Upper lobe of right lung (tissue), 1 donor: ENCODE data around the gene MYO1G. TPM values are rescaled to one million over a fixed set of nuclear protein-coding genes. Genes with fewer than 3 reads are reported as not detected.

Experiments
- ATAC-seq: fragments of 200-7000 bp; cut with Tn5 transposase; one replicate; pipeline ENCODE4 v1.9.1; 2020; ENCODE audit warnings: mild to moderate bottlenecking, moderate library complexity
- DNase-seq: peaks from one replicate; pipeline ENCODE4 v3.0.0-alpha.2; 2020
- H3K27ac ChIP-seq: fragments of 200-600 bp; one replicate; pipeline ENCODE4 v1.8.0; 2022
- H3K27me3 ChIP-seq: fragments of 200-600 bp; one replicate; pipeline ENCODE4 v1.8.0; 2022; ENCODE audit warnings: mild to moderate bottlenecking
- H3K36me3 ChIP-seq: fragments of 200-600 bp; one replicate; pipeline ENCODE4 v1.8.0; 2022
- H3K4me1 ChIP-seq: fragments of 200-600 bp; one replicate; pipeline ENCODE4 v1.8.0; 2022
- H3K4me3 ChIP-seq: fragments of 200-600 bp; one replicate; pipeline ENCODE4 v1.8.0; 2022; ENCODE audit warnings: mild to moderate bottlenecking
- H3K9me3 ChIP-seq: fragments of 200-600 bp; one replicate; pipeline ENCODE4 v1.8.0; 2022
- CTCF ChIP-seq: fragments of 200-600 bp; IDR thresholded peaks from one replicate; pipeline ENCODE4 v1.8.0; 2022; ENCODE audit warnings: antibody characterized with exemption
- intact Hi-C: fragments of 100-400 bp; cut with DNase I; formaldehyde crosslinking; loops from one replicate; pipeline ENCODE4 v1.11.0; 2022
- total RNA-seq: library from RNA; stranded (reverse); fragmentation: NEBNext Ultra II Directional; extraction: Animal tissue kit (Norgen Biotek cat#: 25700); gene quantifications from one replicate; pipeline ENCODE4 v1.2.1, GENCODE V29; 2021
- donor health status: DM: no; HTN: yes; CAD: no; lungs with severe emphysema.

Gene MYO1G
- total RNA-seq, 1 donor from 2014 or later = 21.0 TPM

- peak; percentile 62 for DNase-seq
- no peak for TF ChIP-seq CTCF
- Histone ChIP-seq H3K36me3 (no peaks in the 10 kb centered on the region), H3K9me3 (no peaks in the 10 kb centered on the region), H3K27ac (no peak overlapping the region), H3K4me1 (peaks cover 8% of the 10 kb centered on the region), H3K4me3 (no peak overlapping the region), H3K27me3 (no peaks in the 10 kb centered on the region)
- no peak for ATAC-seq
- intact Hi-C loops = no loop called here
These were observed 13.9 kb downstream of the MYO1G start for GRCh38 chr7:44964831-44965440.

GRCh38 chr7:44964384-44964830, 14.4 kb downstream of the MYO1G start:
- no peak overlapping the region for H3K27ac ChIP-seq
- peaks cover 8% of the 10 kb centered on the region for H3K4me1 ChIP-seq
- intact Hi-C loops = no loop called here
- no peak for DNase-seq
- no peaks in the 10 kb centered on the region for H3K9me3 ChIP-seq
- no peaks in the 10 kb centered on the region for H3K27me3 ChIP-seq
- no peaks in the 10 kb centered on the region for H3K36me3 ChIP-seq
- no peak for TF ChIP-seq CTCF
- no peak overlapping the region for H3K4me3 ChIP-seq
- no peak for ATAC-seq

- intact Hi-C loops = no loop called here
- DNase-seq = peak; percentile 61
- Histone ChIP-seq H3K36me3 (no peaks in the 10 kb centered on the region), H3K9me3 (no peaks in the 10 kb centered on the region), H3K4me1 (peaks cover 8% of the 10 kb centered on the region), H3K4me3 (no peak overlapping the region), H3K27ac (no peak overlapping the region), H3K27me3 (no peaks in the 10 kb centered on the region)
- no peak for TF ChIP-seq CTCF
- no peak for ATAC-seq
These were observed 15.2 kb downstream of the MYO1G start for GRCh38 chr7:44963364-44964290.

GRCh38 chr7:44962483-44963251, 16.1 kb downstream of the MYO1G start:
- no peak overlapping the region for H3K27ac ChIP-seq
- ATAC-seq (peak; percentile 34), DNase-seq (peak; percentile 70)
- H3K4me3 ChIP-seq = peak overlapping the region; percentile 36
- no peaks in the 10 kb centered on the region for H3K27me3 ChIP-seq
- no peaks in the 10 kb centered on the region for H3K36me3 ChIP-seq
- intact Hi-C loops = no loop called here
- no peaks in the 10 kb centered on the region for H3K9me3 ChIP-seq
- no peak for TF ChIP-seq CTCF
- H3K4me1 ChIP-seq = peaks cover 8% of the 10 kb centered on the region

GRCh38 chr7:44961844-44962482, 16.9 kb downstream of the MYO1G start:
- Histone ChIP-seq H3K4me3 (no peak overlapping the region), H3K27me3 (no peaks in the 10 kb centered on the region), H3K27ac (no peak overlapping the region), H3K4me1 (peaks cover 8% of the 10 kb centered on the region), H3K9me3 (no peaks in the 10 kb centered on the region), H3K36me3 (no peaks in the 10 kb centered on the region)
- DNase-seq (peak; percentile 52), ATAC-seq (peak; percentile 8)
- intact Hi-C loops = no loop called here
- TF ChIP-seq CTCF = no peak
